K562 (cell line): Measurements from ENCODE around the gene IRF3. TPM values are rescaled to one million over a fixed set of nuclear protein-coding genes. Genes with fewer than 3 reads are reported as not detected.

ENCODE experiments used
- ATAC-seq: fragments of 200-7000 bp; cut with Tn5 transposase; 3 replicates; pipeline ENCODE4 v1.9.1; 2020; ENCODE audit warnings: moderate library complexity
- BruUV-seq: library from RNA; stranded (reverse); fragments of 400-500 nt; replicated peaks from 2 replicates; lab custom pipeline; 2021; lab: Mats Ljungman, UMichigan
- CTCF ChIA-PET: fragments of 300-600 bp; formaldehyde crosslinking; extraction: SDS; loops from one replicate; lab custom pipeline; 2021; ENCODE audit warnings: low intra/inter-chr PET ratio; lab: Yijun Ruan, JAX
- POLR2A ChIA-PET: fragments of 300-600, 350-650 bp; sonication (Branson Sonifier 250); formaldehyde crosslinking; extraction: SDS; loops from one replicate; lab custom pipeline; 2021; ENCODE audit warnings: antibody characterized with exemption, inconsistent platforms; lab: Yijun Ruan, JAX
- DNase-seq, 4 experiments: peaks; one replicate each; pipeline versions ENCODE4 v3.0.0 to v3.0.0-alpha.2; 2011 to 2018; ENCODE audit warnings: low spot score in 3 of 4, mixed read lengths in 3 of 4; ENCODE audit errors: extremely low read depth in 1 of 4
- FAIRE-seq: peaks from 2 replicates; lab custom pipeline; 2011; peaks lifted over from hg19 to GRCh38; lab: Jason Lieb, UNC
- H2AFZ ChIP-seq: 2 replicates; pipeline ENCODE4 v1.6.0; 2011; ENCODE audit warnings: low read depth, low read length, control low read depth, inconsistent platforms
- H3K27ac ChIP-seq: fragments of 200-600 bp; 3 replicates; pipeline ENCODE4 v1.8.0; 2011; ENCODE audit warnings: low read depth, mild to moderate bottlenecking, control low read depth, inconsistent platforms, low read length, moderate library complexity, mixed read lengths; ENCODE audit errors: extremely low read depth
- H3K27me3 ChIP-seq, 2 experiments: fragments of 300-600 bp in 1 of 2; 2 replicates in 1 of 2; 3 replicates in 1 of 2; pipeline versions ENCODE4 v1.6.0 to v1.8.0; 2011; ENCODE audit warnings: inconsistent platforms in 2 of 2, low read length in 2 of 2, mild to moderate bottlenecking in 1 of 2, mixed read lengths in 1 of 2, moderate library complexity in 1 of 2; ENCODE audit not compliant: control insufficient read depth in 2 of 2, insufficient read depth in 2 of 2
- H3K36me3 ChIP-seq: fragments of 300-600 bp; 3 replicates; pipeline ENCODE4 v1.8.0; 2011; ENCODE audit warnings: mild to moderate bottlenecking, low read length, inconsistent platforms; ENCODE audit not compliant: control insufficient read depth, insufficient read depth
- H3K4me1 ChIP-seq, 2 experiments: fragments of 200-600 bp in 1 of 2; replicated peaks in 1 of 2; 2 replicates in 1 of 2; 3 replicates in 1 of 2; pipeline versions ENCODE4 v1.5.1 to v1.8.0; 2011; ENCODE audit warnings: inconsistent platforms in 2 of 2, low read length in 2 of 2, mild to moderate bottlenecking in 1 of 2, mixed read lengths in 1 of 2, moderate library complexity in 1 of 2; ENCODE audit not compliant: control insufficient read depth in 2 of 2, insufficient read depth in 2 of 2
- H3K4me2 ChIP-seq: 2 replicates; pipeline ENCODE4 v1.6.1; 2011; ENCODE audit warnings: low read length, control low read depth, inconsistent platforms, mixed read lengths; ENCODE audit not compliant: insufficient read depth
- H3K4me3 ChIP-seq: fragments of 200-600 bp; sonication (generic), shearing (Covaris generic); 2 replicates; pipeline ENCODE4 v1.5.1; 2016; ENCODE audit warnings: control low read depth, inconsistent platforms
- H3K79me2 ChIP-seq: fragments of 200-600 bp; 3 replicates; pipeline ENCODE4 v1.8.0; 2011; ENCODE audit warnings: low read length, inconsistent platforms; ENCODE audit not compliant: control insufficient read depth, insufficient read depth
- H3K9ac ChIP-seq, 2 experiments: 2 replicates each; pipeline versions ENCODE4 v1.6.0 to v1.6.1; 2011; ENCODE audit warnings: low read depth in 2 of 2, low read length in 2 of 2, control low read depth in 1 of 2, inconsistent platforms in 1 of 2, mild to moderate bottlenecking in 1 of 2, mixed read lengths in 1 of 2; ENCODE audit not compliant: insufficient read depth in 1 of 2
- H3K9me1 ChIP-seq: one replicate; pipeline ENCODE4 v1.6.0; 2011; ENCODE audit warnings: inconsistent platforms, mild to moderate bottlenecking, low read length, moderate library complexity; ENCODE audit not compliant: control insufficient read depth, insufficient read depth
- H3K9me3 ChIP-seq: replicated peaks from 2 replicates; pipeline ENCODE4 v1.5.1; 2011; ENCODE audit warnings: low read depth, low read length, inconsistent platforms; ENCODE audit not compliant: control insufficient read depth, insufficient read depth
- H4K20me1 ChIP-seq: replicated peaks from 2 replicates; pipeline ENCODE4 v1.6.1; 2011; ENCODE audit warnings: low read length, inconsistent platforms, mixed read lengths; ENCODE audit not compliant: control insufficient read depth, insufficient read depth
- ARNT ChIP-seq, 2 experiments: fragments of 450-650 bp; IDR thresholded peaks; 2 replicates each; pipeline ENCODE4 v1.6.1; 2016; ENCODE audit warnings: mild to moderate bottlenecking in 1 of 2
- CTBP1 ChIP-seq: fragments of 450-650 bp; IDR thresholded peaks from 2 replicates; pipeline ENCODE4 v1.6.1; 2016; ENCODE audit warnings: borderline replicate concordance
- CTCFL ChIP-seq: IDR thresholded peaks from 2 replicates; pipeline ENCODE4 v1.6.1; 2011; ENCODE audit warnings: borderline replicate concordance, low read depth, mild to moderate bottlenecking, moderate library complexity, low read length; ENCODE audit not compliant: insufficient read depth, poor library complexity, severe bottlenecking
- EGR1 ChIP-seq: fragments of 450-650 bp; conservative IDR thresholded peaks from 2 replicates; pipeline ENCODE4 v1.6.1; 2017; ENCODE audit warnings: mild to moderate bottlenecking
- GTF3C2 ChIP-seq: IDR thresholded peaks from 3 replicates; pipeline ENCODE4 v1.6.1; 2011; ENCODE audit warnings: borderline replicate concordance, mild to moderate bottlenecking, moderate library complexity; ENCODE audit not compliant: insufficient read length; ENCODE audit errors: extremely low read depth
- HCFC1 ChIP-seq: IDR thresholded peaks from 2 replicates; pipeline ENCODE4 v1.6.1; 2012; ENCODE audit warnings: low read depth, low read length, improper control_type of control experiment
- HDGF ChIP-seq: fragments of 450-650 bp; IDR thresholded peaks from 2 replicates; pipeline ENCODE4 v1.6.1; 2016
- HNRNPK ChIP-seq: fragments of 200-400 bp; formaldehyde crosslinking; IDR thresholded peaks from one replicate; pipeline ENCODE4 v1.6.1; 2018; ENCODE audit warnings: mild to moderate bottlenecking, low read depth, low read length; ENCODE audit not compliant: poor library complexity, severe bottlenecking
- KAT7 ChIP-seq: sonication (generic); formaldehyde crosslinking; IDR thresholded peaks from 2 replicates; pipeline ENCODE4 v1.8.0; 2022; ENCODE audit warnings: missing genetic modification reagents, mild to moderate bottlenecking, borderline replicate concordance
- MIER1 ChIP-seq: fragments of 450-650 bp; IDR thresholded peaks from 2 replicates; pipeline ENCODE4 v1.6.1; 2016; ENCODE audit warnings: antibody characterized with exemption, mild to moderate bottlenecking, low read depth
- PHTF2 ChIP-seq: fragments of 250-450 bp; sonication (Bioruptor Pico); IDR thresholded peaks from 2 replicates; pipeline ENCODE4 v1.5.0; 2021; ENCODE audit warnings: mild to moderate bottlenecking
- RBM17 ChIP-seq: fragments of 200-400 bp; formaldehyde crosslinking; IDR thresholded peaks from 2 replicates; pipeline ENCODE4 v1.6.1; 2017; ENCODE audit warnings: low read depth, mild to moderate bottlenecking, low read length, borderline replicate concordance
- RCOR1 ChIP-seq, 2 experiments: IDR thresholded peaks; 2 replicates each; pipeline ENCODE4 v1.6.1; 2012; ENCODE audit warnings: low read depth in 2 of 2, low read length in 2 of 2, borderline replicate concordance in 1 of 2, improper control_type of control experiment in 1 of 2
- SP1 ChIP-seq: sonication (generic); formaldehyde crosslinking; IDR thresholded peaks from 2 replicates; pipeline ENCODE4 v1.8.1; 2022; ENCODE audit warnings: mild to moderate bottlenecking, missing genetic modification reagents
- TCF3 ChIP-seq: sonication (generic); formaldehyde crosslinking; IDR thresholded peaks from 2 replicates; pipeline ENCODE4 v1.4.0; 2020; ENCODE audit warnings: mild to moderate bottlenecking, missing genetic modification reagents
- WGBS: fragments of 100-300 bp; shearing (Covaris generic); methylation state at CpG from one replicate; pipeline ENCODE4 v1.1.6; 2016; ENCODE audit warnings: low coverage, mixed read lengths; ENCODE audit not compliant: insufficient coverage; ENCODE audit errors: missing lambda C conversion rate; 5-methylcytosine and 5-hydroxymethylcytosine counted together
- in situ Hi-C: fragments of 300-500 bp; cut with MboI; formaldehyde crosslinking; loops from 4 replicates; pipeline ENCODE4 v1.15.0; 2018; ENCODE audit warnings: inconsistent platforms, mixed read lengths
- intact Hi-C: fragments of 100-400 bp; cut with micrococcal nuclease; formaldehyde crosslinking; loops from 2 replicates; pipeline ENCODE4 v1.14.2; 2022
- polyA plus RNA-seq, 8 experiments: library from polyadenylated mRNA; depleted of rRNA in 4 of 8; stranded (reverse) in 5 of 8; unstranded in 3 of 8; fragments of >200 nt; fragmentation: Nextera tagmentation in 2 of 8; fragmentation: Illumina TruSeq in 1 of 8; extraction: Ambion mirVana in 2 of 8; extraction: Trizol in 1 of 8; gene quantifications; 2 replicates each; pipeline versions ENCODE4 v1.2.1 to v1.2.3, GENCODE V29; 2011 to 2014; ENCODE audit warnings: inconsistent platforms in 1 of 8, missing spikeins in 1 of 8
- total RNA-seq, 7 experiments: library from RNA; depleted of rRNA in 6 of 7; stranded (reverse); fragments of >200 nt in 6 of 7; fragmentation: Illumina TruSeq in 2 of 7; extraction: Trizol in 2 of 7; gene quantifications; 2 replicates each; pipeline versions ENCODE4 v1.2.1 to v1.2.3, GENCODE V29; 2011 to 2021; ENCODE audit warnings: low replicate concordance in 1 of 7

The IRF3 gene
- total and polyA plus RNA-seq, 9 of the 15 experiments (the other 6 are each of a cell fraction or from before 2014, with no cell fraction given): 7.5 to 145 (median 65.4) TPM

- ATAC-seq: peak; percentile 32
- peaks cover 42% of the 10 kb centered on the region for H3K79me2 ChIP-seq
- no peaks in the 10 kb centered on the region for H3K27me3 ChIP-seq
- peak overlapping the region; percentile 89 to 96 for H3K9ac ChIP-seq
- H3K36me3 ChIP-seq: peaks cover 48% of the 10 kb centered on the region; the same call in 2 of the 3 replicates
- intact Hi-C loops (loop anchor here (2.0 to 5.0 kb wide), 5 partner anchors 33 to 191 kb away; partner anchors contain the start of genes AP2A1, PNKP, PRR12 and SCAF1), in situ Hi-C loops (no loop called here)
- H4K20me1 ChIP-seq: peaks cover 21% of the 10 kb centered on the region
- BruUV-seq: TSS peak; percentile 99
- no peak for FAIRE-seq
- ChIA-PET POLR2A (interaction anchor here (0.6 to 2.7 kb wide), 38 partner anchors 10 to 371 kb away, joined by 3 to 35 read pairs (median 4); partner anchors contain the start of genes ADM5, BCL2L12, FUZ and IRF3), CTCF (interaction anchor here (0.6 kb wide), 1 partner anchor 173 kb away, joined by 4 read pairs; no protein-coding TSS in a partner anchor)
- DNase-seq: peak; percentile 74 to 94 (median 80)
- no peaks in the 10 kb centered on the region; the same call in 1 of the 2 replicates for H3K9me3 ChIP-seq
- peak overlapping the region; percentile 97 for H3K27ac ChIP-seq
- WGBS: under 1% methylated on average over 27 of the region's 27 CpGs
- peak overlapping the region; percentile 85 for H3K4me3 ChIP-seq
- no peaks in the 10 kb centered on the region for H3K9me1 ChIP-seq
- H2AFZ ChIP-seq: peak overlapping the region; percentile 91
- peaks cover 37 to 48% of the 10 kb centered on the region in 2 experiments for H3K4me1 ChIP-seq
- peak overlapping the region; percentile 94 for H3K4me2 ChIP-seq
- peak in 1 of 2 experiments; percentile 91; a peak in 3 of 4 replicates for TF ChIP-seq ARNT (IDR thresholded peaks at IDR 0.05)
- no peak for TF ChIP-seq RBM17
- TF ChIP-seq HCFC1: 0 out of 2 replicates have a peak, but pooled peaks have one; percentile 19
- TF ChIP-seq GTF3C2: peak; percentile 80
- 0 out of 2 replicates have a peak, but pooled peaks have one; percentile 54 for TF ChIP-seq HDGF
- TF ChIP-seq KAT7 (CRISPR knock-in tag): peak; percentile 86; the same call in 1 of the 2 replicates
- peak; percentile 97; the same call in 1 of the 2 replicates for TF ChIP-seq SP1
- TF ChIP-seq EGR1: peak; percentile 74
- no peak for TF ChIP-seq HNRNPK
- TF ChIP-seq RCOR1 (IDR thresholded peaks at IDR 0.05; ENCODE audit: borderline replicate concordance in 1 of 2, low read depth in 2 of 2, low read length in 2 of 2): peak; percentile 82 to 97
- no peak for TF ChIP-seq CTBP1
- no peak for TF ChIP-seq CTCFL
- peak; percentile 65; the same call in 1 of the 2 replicates for TF ChIP-seq MIER1
- no peak for TF ChIP-seq PHTF2 (CRISPR knock-in tag)
- no peak; the same call in 1 of the 2 replicates for TF ChIP-seq TCF3 (CRISPR knock-in tag)
These were observed 10.6 kb upstream of the IRF3 start for GRCh38 chr19:49676136-49676783.
